Prostate gland (tissue), 2 donors: ENCODE results near the gene TLCD3B. TPM values are rescaled to one million over a fixed set of nuclear protein-coding genes. Genes with fewer than 3 reads are reported as not detected.

ENCODE experiments used
- DNase-seq: peaks from one replicate; pipeline ENCODE4 v3.0.0-alpha.2; 2019; ENCODE audit warnings: low spot score
- H3K27ac ChIP-seq, 2 donors: fragments of 200-600 bp; sonication (generic); 2 replicates each; pipeline ENCODE4 v1.5.1; 2017 to 2019
- H3K27me3 ChIP-seq: fragments of 200-600 bp; sonication (generic); replicated peaks from 2 replicates; pipeline ENCODE4 v1.5.1; 2019; ENCODE audit not compliant: insufficient read depth
- H3K36me3 ChIP-seq, 2 donors: fragments of 200-600 bp; sonication (generic); 1 replicate in 1 of 2; 2 replicates in 1 of 2; pipeline versions ENCODE4 v1.5.1 to v1.8.1; 2017 to 2019
- H3K4me1 ChIP-seq: fragments of 200-600 bp; sonication (generic); replicated peaks from 2 replicates; pipeline ENCODE4 v1.5.1; 2019
- H3K4me3 ChIP-seq, 2 donors: fragments of 200-600 bp; sonication (generic); 2 replicates each; pipeline ENCODE4 v1.5.1; 2017 to 2019
- H3K9me3 ChIP-seq: fragments of 200-600 bp; sonication (generic); 2 replicates; pipeline ENCODE4 v1.5.1; 2017
- CTCF ChIP-seq, 4 experiments: fragments of 200-600 bp in 2 of 4; fragments of 450-650 bp in 2 of 4; sonication (generic) in 2 of 4; IDR thresholded peaks; 1 replicate in 3 of 4; 2 replicates in 1 of 4; pipeline ENCODE4 v1.5.1; 2016 to 2019; ENCODE audit warnings: antibody characterized with exemption in 4 of 4, mild to moderate bottlenecking in 2 of 4, moderate library complexity in 2 of 4
- POLR2A ChIP-seq: fragments of 450-650 bp; IDR thresholded peaks from one replicate; pipeline ENCODE4 v1.6.1; 2016; ENCODE audit warnings: antibody characterized with exemption, mild to moderate bottlenecking
- POLR2AphosphoS5 ChIP-seq: sonication (generic); formaldehyde crosslinking; IDR thresholded peaks from one replicate; pipeline ENCODE4 v1.6.1; 2017; ENCODE audit warnings: antibody characterized with exemption
- WGBS: methylation state at CpG from one replicate; pipeline ENCODE4 v1.1.5; 2018; 5-methylcytosine and 5-hydroxymethylcytosine counted together
- intact Hi-C: fragments of 100-400 bp; cut with DNase I; formaldehyde crosslinking; loops from one replicate; pipeline ENCODE4 v1.14.2; 2022
- total RNA-seq, 2 donors: library from RNA; depleted of rRNA; stranded (reverse); fragments of >200 nt; gene quantifications; one replicate each; pipeline ENCODE4 v1.1.0, GENCODE V29; 2016

The TLCD3B gene
- total RNA-seq, 2 donors from 2014 or later, result 0.46 to 17.2 TPM

GRCh38 chr16:30063278-30063892 is 32.3 kb upstream of the TLCD3B start:
- Histone ChIP-seq H3K36me3 (peaks cover 0 to 6% of the 10 kb centered on the region in 2 donors), H3K27me3 (no peaks in the 10 kb centered on the region), H3K4me3 (peak overlapping the region; percentile 86 to 98), H3K27ac (peak overlapping the region; percentile 91 to 97), H3K4me1 (peaks cover 27% of the 10 kb centered on the region), H3K9me3 (no peaks in the 10 kb centered on the region)
- TF ChIP-seq POLR2A, result no peak
- no peak for TF ChIP-seq POLR2AphosphoS5
- TF ChIP-seq CTCF (IDR thresholded peaks at IDR 0.05), result no peak
- 39% methylated on average over 12 of the region's 12 CpGs for WGBS
- DNase-seq, result no peak
- intact Hi-C loops, result loop anchor here (10.0 kb wide), 1 partner anchor 591 kb away; the partner anchor contains the start of genes FBRS and PRR14

- H3K36me3 ChIP-seq, result no peaks in the 10 kb centered on the region
- H3K9me3 ChIP-seq, result no peaks in the 10 kb centered on the region
- H3K4me1 ChIP-seq, result peaks cover 12% of the 10 kb centered on the region
- no peak for DNase-seq
- H3K4me3 ChIP-seq, result no peak overlapping the region
- 24% methylated on average over 2 of the region's 2 CpGs for WGBS
- peak overlapping the region; percentile 0 to 4 for H3K27ac ChIP-seq
- no peak for TF ChIP-seq POLR2AphosphoS5
- no peak for TF ChIP-seq CTCF (IDR thresholded peaks at IDR 0.05)
- no peaks in the 10 kb centered on the region for H3K27me3 ChIP-seq
- intact Hi-C loops, result loop anchor here (10.0 kb wide), 1 partner anchor 594 kb away; the partner anchor contains the start of genes FBRS and PRR14
Measured at GRCh38 chr16:30060836-30061554, 29.9 kb upstream of the TLCD3B start.

GRCh38 chr16:30060346-30060745 is 29.3 kb upstream of the TLCD3B start:
- DNase-seq, result no peak
- Histone ChIP-seq H3K4me1 (peaks cover 12% of the 10 kb centered on the region), H3K4me3 (no peak overlapping the region), H3K27ac (peak overlapping the region in 1 of 2 donors; percentile 4), H3K27me3 (no peaks in the 10 kb centered on the region), H3K36me3 (no peaks in the 10 kb centered on the region), H3K9me3 (no peaks in the 10 kb centered on the region)
- TF ChIP-seq POLR2AphosphoS5, result no peak
- TF ChIP-seq CTCF (IDR thresholded peaks at IDR 0.05), result no peak
- TF ChIP-seq POLR2A, result no peak
- intact Hi-C loops, result loop anchor here (10.0 kb wide), 1 partner anchor 594 kb away; the partner anchor contains the start of genes FBRS and PRR14
- WGBS, result 64% methylated on average over 4 of the region's 4 CpGs

- peak; percentile 64 for DNase-seq
- no peaks in the 10 kb centered on the region for H3K27me3 ChIP-seq
Measured at GRCh38 chr16:30054959-30055553, 24.0 kb upstream of the TLCD3B start.

More at GRCh38 chr16:30054959-30055553, 24.0 kb upstream of the TLCD3B start:
- Histone ChIP-seq H3K4me3 (no peak overlapping the region), H3K4me1 (peaks cover 4% of the 10 kb centered on the region), H3K36me3 (no peaks in the 10 kb centered on the region), H3K27ac (no peak overlapping the region), H3K9me3 (no peaks in the 10 kb centered on the region)
- intact Hi-C loops, result no loop called here
- TF ChIP-seq POLR2AphosphoS5 (peak; percentile 47), POLR2A (no peak), CTCF (IDR thresholded peaks at IDR 0.05) (peak in 1 of 4 experiments; percentile 38)
- 38% methylated on average over 9 of the region's 10 CpGs for WGBS
